ENCODE measurements around the gene NR1H4. TPM values are rescaled to one million over a fixed set of nuclear protein-coding genes. Genes with fewer than 3 reads are reported as not detected.

Gene NR1H4
- total and polyA plus RNA-seq, 9 of the 15 experiments (the other 6 are each of a cell fraction or from before 2014, with no cell fraction given): 0.03 TPM; not detected in 8

DNA sequence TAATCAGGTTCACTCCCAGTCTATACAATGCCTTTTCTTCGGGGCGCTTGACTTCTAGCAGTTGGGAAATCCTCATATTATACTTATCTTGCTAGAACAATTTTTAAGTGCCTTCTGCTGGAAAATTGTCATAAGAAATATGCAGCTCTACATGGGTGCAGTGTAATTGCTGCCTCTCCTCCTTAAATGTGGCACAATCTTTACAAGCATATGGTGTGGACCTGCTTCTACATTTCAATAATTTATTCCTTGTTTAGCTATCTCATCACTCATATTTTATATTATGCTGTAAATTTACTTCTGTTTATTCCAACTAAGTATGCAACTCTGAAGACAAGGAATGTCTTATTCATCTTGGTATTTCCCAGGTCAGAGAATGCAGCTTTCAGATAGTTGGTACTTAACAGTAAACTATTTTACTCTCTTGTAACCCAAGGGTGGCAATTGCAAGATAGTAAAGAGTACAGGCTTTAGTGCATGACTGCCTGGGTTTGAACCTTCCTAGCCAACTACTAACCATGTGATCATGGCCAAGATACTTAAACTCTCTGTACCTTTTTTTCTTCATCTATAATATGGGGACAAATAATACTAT is 56.2 kb downstream of the NR1H4 start:
- H4K20me1 ChIP-seq (replicated peaks; ENCODE audit: control insufficient read depth, insufficient read depth, low read length): no peaks in the 10 kb centered on the region
- no peak for DNase-seq (ENCODE audit: extremely low read depth in 1 of 4, low spot score in 3 of 4)
- H3K36me3 ChIP-seq (ENCODE audit: control insufficient read depth, insufficient read depth, low read length): no peaks in the 10 kb centered on the region
- H3K4me3 ChIP-seq: no peak overlapping the region
- H3K9me1 ChIP-seq (ENCODE audit: control insufficient read depth, insufficient read depth, low read length): no peaks in the 10 kb centered on the region
- 0% methylated on average over 2 of the region's 2 CpGs for WGBS (ENCODE audit: insufficient coverage, low coverage, missing lambda C conversion rate)
- TF ChIP-seq HDAC6 (IDR thresholded peaks at IDR 0.05; ENCODE audit: low read depth, low read length) (no peak), TFAM (CRISPR knock-in tag; conservative IDR thresholded peaks at IDR 0.05) (no peak), PTTG1 (tag; IDR thresholded peaks at IDR 0.05; ENCODE audit: low read depth) (no peak), ZNF124 (CRISPR knock-in tag; IDR thresholded peaks at IDR 0.05) (no peak), RBM39 (optimal IDR thresholded peaks at IDR 0.05; ENCODE audit: low read depth, low read length) (no peak), SIX5 (IDR thresholded peaks at IDR 0.05; ENCODE audit: borderline replicate concordance in 1 of 2, insufficient read depth in 1 of 2, low read depth in 1 of 2, low read length in 2 of 2) (no peak), RUNX1 (IDR thresholded peaks at IDR 0.05; ENCODE audit: low read depth) (no peak), ZNF449 (CRISPR knock-in tag; IDR thresholded peaks at IDR 0.05) (no peak), TRIM24 (IDR thresholded peaks at IDR 0.05) (no peak), GABPB1 (CRISPR knock-in tag; IDR thresholded peaks at IDR 0.05) (no peak), ELF2 (CRISPR knock-in tag; IDR thresholded peaks at IDR 0.05) (no peak), SMARCB1 (IDR thresholded peaks at IDR 0.05; ENCODE audit: insufficient read length, low read depth) (no peak), CREM (IDR thresholded peaks at IDR 0.05; ENCODE audit: low read depth) (no peak), CHD4 (IDR thresholded peaks at IDR 0.05; ENCODE audit: insufficient read depth, insufficient replicate concordance, low read depth, low read length, poor library complexity, severe bottlenecking) (no peak), POLR3G (IDR thresholded peaks at IDR 0.05; ENCODE audit: extremely low read depth, insufficient read length, insufficient replicate concordance) (no peak), ZBTB11 (CRISPR knock-in tag; IDR thresholded peaks at IDR 0.05) (no peak)
- TF ChIP-seq, protein P1, sequence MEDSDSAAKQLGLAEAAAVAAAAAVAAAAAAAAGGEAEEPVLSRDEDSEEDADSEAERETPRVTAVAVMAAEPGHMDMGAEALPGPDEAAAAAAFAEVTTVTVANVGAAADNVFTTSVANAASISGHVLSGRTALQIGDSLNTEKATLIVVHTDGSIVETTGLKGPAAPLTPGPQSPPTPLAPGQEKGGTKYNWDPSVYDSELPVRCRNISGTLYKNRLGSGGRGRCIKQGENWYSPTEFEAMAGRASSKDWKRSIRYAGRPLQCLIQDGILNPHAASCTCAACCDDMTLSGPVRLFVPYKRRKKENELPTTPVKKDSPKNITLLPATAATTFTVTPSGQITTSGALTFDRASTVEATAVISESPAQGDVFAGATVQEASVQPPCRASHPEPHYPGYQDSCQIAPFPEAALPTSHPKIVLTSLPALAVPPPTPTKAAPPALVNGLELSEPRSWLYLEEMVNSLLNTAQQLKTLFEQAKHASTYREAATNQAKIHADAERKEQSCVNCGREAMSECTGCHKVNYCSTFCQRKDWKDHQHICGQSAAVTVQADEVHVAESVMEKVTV (CRISPR knock-in tag; IDR thresholded peaks at IDR 0.05): no peak
- no peak overlapping the region for H3K9ac ChIP-seq (ENCODE audit: insufficient read depth in 1 of 2, low read depth in 2 of 2, low read length in 2 of 2)
- FAIRE-seq: no peak
- H3K27ac ChIP-seq (ENCODE audit: extremely low read depth, low read depth, low read length): no peak overlapping the region
- in situ Hi-C loops (cut with MboI): no loop called here
- H3K4me2 ChIP-seq (ENCODE audit: insufficient read depth, low read length): no peak overlapping the region
- no peak overlapping the region for H2AFZ ChIP-seq (ENCODE audit: low read depth, low read length)
- POLR2A ChIA-PET: no interaction called here
- intact Hi-C loops (cut with micrococcal nuclease): no loop called here
- CTCF ChIA-PET (ENCODE audit: low intra/inter-chr PET ratio): no interaction called here
- no peaks in the 10 kb centered on the region for H3K4me1 ChIP-seq (replicated peaks in 1 of 2; ENCODE audit: control insufficient read depth in 2 of 2, insufficient read depth in 2 of 2, low read length in 2 of 2)
- no peaks in the 10 kb centered on the region; a peak in 3 of 5 replicates for H3K27me3 ChIP-seq (ENCODE audit: control insufficient read depth in 2 of 2, insufficient read depth in 2 of 2, low read length in 2 of 2)
- no TSS peak for BruUV-seq (replicated peaks)
- H3K79me2 ChIP-seq (ENCODE audit: control insufficient read depth, insufficient read depth, low read length): no peaks in the 10 kb centered on the region
- H3K9me3 ChIP-seq (replicated peaks; ENCODE audit: control insufficient read depth, insufficient read depth, low read depth, low read length): no peaks in the 10 kb centered on the region
- ATAC-seq: no peak

All from K562 (cell line).